ENCODE results near the gene COG5. TPM values are rescaled to one million over a fixed set of nuclear protein-coding genes. Genes with fewer than 3 reads are reported as not detected.
"Not testable (repeated sequence)": the region's sequence is repeated elsewhere in the genome, so short reads cannot be mapped to it uniquely, and the experiment has no call there.

COG5 gene
- total and polyA plus RNA-seq, 2 of the 8 experiments (the other 6 are each of a cell fraction or from before 2014, with no cell fraction given): 10.5 to 28.1 TPM

DNA sequence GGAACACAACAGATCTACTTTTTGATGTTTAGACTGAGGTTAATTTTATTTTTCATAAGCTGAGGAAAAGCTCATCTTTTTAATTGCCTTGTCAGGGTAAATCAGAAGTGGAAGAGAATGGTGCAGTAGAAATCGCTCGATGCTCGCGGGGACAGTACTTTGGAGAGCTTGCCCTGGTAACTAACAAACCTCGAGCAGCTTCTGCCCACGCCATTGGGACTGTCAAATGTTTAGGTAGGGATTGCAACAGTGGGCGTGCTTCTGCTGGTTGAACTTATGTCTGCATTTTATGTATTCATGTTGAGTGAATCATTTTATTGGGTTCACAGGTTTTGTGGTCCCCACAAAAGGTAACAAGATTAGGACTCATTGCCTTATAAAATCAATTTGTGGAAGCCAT is 406.6 kb downstream of the COG5 start (continued):
- TF ChIP-seq ASH2L (IDR thresholded peaks at IDR 0.05; ENCODE audit: low read length): no peak
- TF ChIP-seq POLR2AphosphoS5 (IDR thresholded peaks at IDR 0.05; ENCODE audit: low read depth, low read length): no peak
- no peak for TF ChIP-seq TAF7 (optimal IDR thresholded peaks at IDR 0.05; ENCODE audit: borderline replicate concordance, low read depth, low read length)
- TF ChIP-seq SUZ12 (IDR thresholded peaks at IDR 0.05; ENCODE audit: low read length): no peak
- TF ChIP-seq ZNF274 (IDR thresholded peaks at IDR 0.05; ENCODE audit: borderline replicate concordance, extremely low read depth, low read length): no peak

DNA sequence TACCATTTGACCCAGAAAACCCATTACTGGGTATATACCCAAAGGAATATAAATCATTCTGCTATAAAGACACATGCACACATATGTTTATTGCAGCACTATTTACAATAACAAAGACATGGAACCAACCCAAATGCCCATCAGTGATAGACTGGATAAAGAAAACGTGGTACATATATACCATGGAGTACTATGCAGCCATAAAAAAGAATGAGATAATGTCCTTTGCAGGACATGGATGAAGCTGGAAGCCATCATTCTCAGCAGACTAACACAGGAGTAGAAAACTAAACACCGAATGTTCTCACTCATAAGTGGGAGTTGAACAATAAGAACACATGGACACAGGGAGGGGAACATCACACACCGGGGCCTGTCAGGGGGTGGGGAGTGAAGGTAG is 408.0 kb downstream of the COG5 start:
- not testable (repeated sequence) for H2AFZ ChIP-seq (ENCODE audit: low read length); H2BK12ac ChIP-seq (ENCODE audit: low read depth, low read length); H3K23ac ChIP-seq (ENCODE audit: insufficient read length); DNase-seq (ENCODE audit: low read depth in 1 of 2, low spot score in 2 of 2); H2BK5ac ChIP-seq (ENCODE audit: low read depth, low read length); H4K5ac ChIP-seq (ENCODE audit: insufficient read length, low read depth, low read length); H3K27me3 ChIP-seq (replicated peaks in 1 of 4; ENCODE audit: control insufficient read depth in 3 of 4, extremely low read depth in 1 of 4, insufficient read depth in 3 of 4, low read length in 3 of 4); H3K36me3 ChIP-seq (ENCODE audit: control insufficient read depth in 2 of 4, insufficient read depth in 4 of 4, low read length in 3 of 4); H3K14ac ChIP-seq (ENCODE audit: insufficient read length); H3K4me3 ChIP-seq (ENCODE audit: extremely low read depth in 1 of 4, insufficient read depth in 2 of 4, low read depth in 3 of 4, low read length in 4 of 4); H3K9me3 ChIP-seq (ENCODE audit: insufficient read depth in 2 of 2, low read depth in 1 of 2, low read length in 1 of 2); H2BK20ac ChIP-seq (ENCODE audit: low read length); H4K20me1 ChIP-seq (replicated peaks in 1 of 2; ENCODE audit: control insufficient read depth in 1 of 2, insufficient read depth in 2 of 2, low read length in 2 of 2); H2BK120ac ChIP-seq (replicated peaks; ENCODE audit: low read depth, low read length); FAIRE-seq; H3K27ac ChIP-seq (ENCODE audit: low read depth, low read length); H3K79me1 ChIP-seq (ENCODE audit: low read depth, low read length); H3K4me1 ChIP-seq (replicated peaks in 1 of 4; ENCODE audit: control insufficient read depth in 3 of 4, insufficient read depth in 4 of 4, low read length in 3 of 4); H3K4ac ChIP-seq (replicated peaks; ENCODE audit: insufficient read length, low read depth, low read length); H3K4me2 ChIP-seq (ENCODE audit: insufficient read depth in 1 of 2, low read depth in 2 of 2, low read length in 2 of 2); H3K56ac ChIP-seq (replicated peaks; ENCODE audit: insufficient read length, low read depth, low read length); H3K18ac ChIP-seq (ENCODE audit: extremely low read depth, low read length); H2AK5ac ChIP-seq (ENCODE audit: low read depth, low read length); H4K91ac ChIP-seq (replicated peaks; ENCODE audit: insufficient read length, low read length); H3K23me2 ChIP-seq (ENCODE audit: low read depth, low read length); H2BK15ac ChIP-seq (ENCODE audit: low read length); H4K8ac ChIP-seq (ENCODE audit: extremely low read depth, insufficient read depth, low read length); H3K79me2 ChIP-seq (ENCODE audit: control insufficient read depth in 1 of 2, insufficient read depth in 2 of 2, low read length in 2 of 2); H3K9ac ChIP-seq (replicated peaks in 1 of 4; ENCODE audit: extremely low read depth in 1 of 4, low read depth in 3 of 4, low read length in 3 of 4)
- ChIA-PET POLR2A (ENCODE audit: partially characterized antibody) (interaction anchor here (0.6 kb wide), 1 partner anchor 11 kb away, joined by 3 read pairs; no protein-coding TSS in a partner anchor), CTCF (ENCODE audit: partially characterized antibody) (interaction anchor here (1.4 kb wide), 1 partner anchor 208 kb away, joined by 3 read pairs; no protein-coding TSS in a partner anchor)
- 93% methylated on average over 3 of the region's 3 CpGs; no CpG with 5 or more reads in 1 of the 2 experiments for WGBS, 2 experiments (ENCODE audit: extremely low coverage in 1 of 2, insufficient coverage in 1 of 2, insufficient read length in 1 of 2, insufficient replicate concordance in 2 of 2, low coverage in 1 of 2, low lambda C conversion rate in 2 of 2, missing lambda C conversion rate in 1 of 2)
